Hepatocyte (in vitro differentiated cells): ENCODE results near the gene C2orf92. TPM values are rescaled to one million over a fixed set of nuclear protein-coding genes. Genes with fewer than 3 reads are reported as not detected.

Source experiments
- DNase-seq: peaks from one replicate; pipeline ENCODE4 v3.0.0-alpha.2; 2016; ENCODE audit warnings: low spot score
- H2AFZ ChIP-seq: fragments of 200-600 bp; sonication (generic); 2 replicates; pipeline ENCODE4 v1.6.0; 2016; ENCODE audit warnings: antibody characterized with exemption, mild to moderate bottlenecking
- H3K27ac ChIP-seq: fragments of 200-600 bp; sonication (generic); 2 replicates; pipeline ENCODE4 v1.5.1; 2016; ENCODE audit warnings: mild to moderate bottlenecking
- H3K27me3 ChIP-seq: fragments of 200-600 bp; sonication (generic); 2 replicates; pipeline ENCODE4 v1.6.1; 2016
- H3K36me3 ChIP-seq: fragments of 200-600 bp; sonication (generic); replicated peaks from 2 replicates; pipeline ENCODE4 v1.5.1; 2016; ENCODE audit warnings: low read depth; ENCODE audit not compliant: insufficient read depth
- H3K4me1 ChIP-seq: fragments of 200-600 bp; sonication (generic); 2 replicates; pipeline ENCODE4 v1.5.1; 2016; ENCODE audit warnings: mild to moderate bottlenecking, moderate library complexity; ENCODE audit not compliant: insufficient read depth
- H3K4me2 ChIP-seq: fragments of 200-600 bp; sonication (generic); 2 replicates; pipeline ENCODE4 v1.6.0; 2016
- H3K4me3 ChIP-seq: fragments of 200-600 bp; sonication (generic); 2 replicates; pipeline ENCODE4 v1.5.1; 2016; ENCODE audit warnings: mild to moderate bottlenecking
- H3K79me2 ChIP-seq: fragments of 200-600 bp; sonication (generic); 2 replicates; pipeline ENCODE4 v1.6.0; 2017; ENCODE audit warnings: mild to moderate bottlenecking
- H3K9me2 ChIP-seq: fragments of 200-600 bp; sonication (generic); replicated peaks from 2 replicates; pipeline ENCODE4 v1.6.0; 2017; ENCODE audit warnings: mild to moderate bottlenecking; ENCODE audit not compliant: insufficient read depth
- H3K9me3 ChIP-seq: fragments of 200-600 bp; sonication (generic); 2 replicates; pipeline ENCODE4 v1.5.1; 2016; ENCODE audit warnings: low read depth, mild to moderate bottlenecking
- H4K20me1 ChIP-seq: fragments of 200-600 bp; sonication (generic); 2 replicates; pipeline ENCODE4 v1.6.0; 2016; ENCODE audit warnings: mild to moderate bottlenecking; ENCODE audit not compliant: insufficient read depth, poor library complexity, severe bottlenecking
- CTCF ChIP-seq: fragments of 200-600 bp; sonication (generic); IDR thresholded peaks from 2 replicates; pipeline ENCODE4 v1.5.1; 2016; ENCODE audit warnings: antibody characterized with exemption, mild to moderate bottlenecking; ENCODE audit not compliant: poor library complexity
- EZH2 ChIP-seq: fragments of 200-600 bp; sonication (generic); IDR thresholded peaks from 2 replicates; pipeline ENCODE4 v1.6.1; 2016; ENCODE audit warnings: antibody characterized with exemption, mild to moderate bottlenecking, borderline replicate concordance
- EZH2phosphoT487 ChIP-seq: fragments of 200-600 bp; sonication (generic); IDR thresholded peaks from one replicate; pipeline ENCODE4 v1.6.1; 2018; ENCODE audit warnings: antibody characterized with exemption, mild to moderate bottlenecking, low read depth, moderate library complexity; ENCODE audit not compliant: unreplicated experiment, severe bottlenecking
- WGBS: methylation state at CpG from one replicate; pipeline ENCODE4 v1.1.6; 2016; ENCODE audit warnings: low lambda C conversion rate; ENCODE audit errors: missing lambda C conversion rate; 5-methylcytosine and 5-hydroxymethylcytosine counted together
- polyA plus RNA-seq: library from polyadenylated mRNA; unstranded; fragments of >200 nt; fragmentation: Nextera tagmentation; extraction: Ambion mirVana; gene quantifications from 2 replicates; pipeline ENCODE4 v1.2.1, GENCODE V29; 2016
- total RNA-seq: library from RNA; depleted of rRNA; stranded (reverse); fragments of >200 nt; gene quantifications from 2 replicates; pipeline ENCODE4 v1.2.3, GENCODE V29; 2014

The C2orf92 gene
- total and polyA plus RNA-seq, 2 experiments from 2014 or later = 2.1 to 4.5 TPM

- Histone ChIP-seq H3K27ac (no peak overlapping the region), H4K20me1 (no peaks in the 10 kb centered on the region), H2AFZ (no peak overlapping the region), H3K36me3 (no peaks in the 10 kb centered on the region), H3K27me3 (no peaks in the 10 kb centered on the region), H3K9me2 (no peaks in the 10 kb centered on the region), H3K9me3 (no peaks in the 10 kb centered on the region), H3K79me2 (no peaks in the 10 kb centered on the region), H3K4me1 (no peaks in the 10 kb centered on the region), H3K4me2 (no peak overlapping the region), H3K4me3 (no peak overlapping the region)
- no peak for DNase-seq
- TF ChIP-seq EZH2 (no peak), CTCF (no peak), EZH2phosphoT487 (no peak)
- WGBS = 100% methylated on average over 1 of the region's 1 CpG
Observed at GRCh38 chr2:97730245-97730644, 60.7 kb downstream of the C2orf92 start.

- Histone ChIP-seq H3K27me3 (no peaks in the 10 kb centered on the region), H3K27ac (no peak overlapping the region), H3K79me2 (no peaks in the 10 kb centered on the region), H3K9me3 (no peaks in the 10 kb centered on the region), H3K4me3 (no peak overlapping the region), H3K4me1 (no peaks in the 10 kb centered on the region), H3K4me2 (no peak overlapping the region), H3K9me2 (no peaks in the 10 kb centered on the region), H3K36me3 (no peaks in the 10 kb centered on the region), H2AFZ (no peak overlapping the region), H4K20me1 (no peaks in the 10 kb centered on the region)
- no peak for DNase-seq
- WGBS = 89% methylated on average over 12 of the region's 12 CpGs
- TF ChIP-seq CTCF (no peak), EZH2 (no peak), EZH2phosphoT487 (no peak)
Observed at GRCh38 chr2:97731274-97732020, 61.9 kb downstream of the C2orf92 start.

- Histone ChIP-seq H3K9me2 (no peaks in the 10 kb centered on the region), H3K4me3 (no peak overlapping the region), H2AFZ (no peak overlapping the region), H3K9me3 (no peaks in the 10 kb centered on the region), H3K27ac (no peak overlapping the region), H3K4me1 (no peaks in the 10 kb centered on the region), H4K20me1 (no peaks in the 10 kb centered on the region), H3K27me3 (no peaks in the 10 kb centered on the region), H3K4me2 (no peak overlapping the region), H3K79me2 (no peaks in the 10 kb centered on the region), H3K36me3 (no peaks in the 10 kb centered on the region)
- no peak for TF ChIP-seq EZH2phosphoT487
- no peak for TF ChIP-seq CTCF
- TF ChIP-seq EZH2 = no peak
- 96% methylated on average over 27 of the region's 28 CpGs for WGBS
- no peak for DNase-seq
Observed at GRCh38 chr2:97732436-97733340, 63.2 kb downstream of the C2orf92 start.
